GM12878 (cell line): ENCODE measurements around the gene RALGAPA2. TPM values are rescaled to one million over a fixed set of nuclear protein-coding genes. Genes with fewer than 3 reads are reported as not detected.

Experiments
- ATAC-seq: fragments of 200-7000 bp; cut with Tn5 transposase; 3 replicates; pipeline ENCODE4 v1.9.1; 2020; ENCODE audit warnings: mild to moderate bottlenecking, moderate library complexity
- BruUV-seq: library from RNA; stranded (reverse); fragments of 400-500 nt; replicated peaks from 2 replicates; lab custom pipeline; 2021; lab: Mats Ljungman, UMichigan
- CTCF ChIA-PET: fragments of 300-600 bp; sonication (Branson Sonifier 250); formaldehyde crosslinking; extraction: SDS; loops from one replicate; lab custom pipeline; 2021; ENCODE audit warnings: inconsistent platforms; lab: Yijun Ruan, JAX
- POLR2A ChIA-PET: fragments of 350-600 bp; formaldehyde crosslinking; extraction: SDS; loops from one replicate; lab custom pipeline; 2021; ENCODE audit warnings: inconsistent platforms; lab: Charles Lee
- RAD21 ChIA-PET: fragments of 300-600 bp; sonication (Branson Sonifier 250); formaldehyde crosslinking; loops from one replicate; lab custom pipeline; 2023; ENCODE audit warnings: antibody characterized with exemption; ENCODE audit not compliant: unreplicated experiment; lab: Charles Lee
- SMC1A ChIA-PET: fragments of 300-600 bp; sonication (Branson Sonifier 250); formaldehyde crosslinking; loops from one replicate; lab custom pipeline; 2023; ENCODE audit not compliant: unreplicated experiment, uncharacterized antibody; lab: Charles Lee
- DNase-seq: peaks from one replicate; pipeline ENCODE4 v3.0.0-alpha.2; 2011; ENCODE audit warnings: low read depth, low spot score
- FAIRE-seq: peaks from 3 replicates; lab custom pipeline; 2011; peaks lifted over from hg19 to GRCh38; lab: Jason Lieb, UNC
- H2AFZ ChIP-seq: 2 replicates; pipeline ENCODE4 v1.6.0; 2011; ENCODE audit warnings: low read depth, low read length, control low read depth; ENCODE audit not compliant: control insufficient read depth
- H3K27ac ChIP-seq: 2 replicates; pipeline ENCODE4 v1.5.1; 2011; ENCODE audit warnings: control low read depth; ENCODE audit not compliant: control insufficient read depth, insufficient read depth
- H3K27me3 ChIP-seq, 2 experiments: replicated peaks in 1 of 2; 2 replicates each; pipeline versions ENCODE4 v1.6.0 to v1.6.1; 2011; ENCODE audit warnings: low read length in 1 of 2; ENCODE audit not compliant: control insufficient read depth in 2 of 2, insufficient read depth in 2 of 2
- H3K36me3 ChIP-seq, 2 experiments: 2 replicates each; pipeline ENCODE4 v1.5.1; 2011; ENCODE audit warnings: low read length in 1 of 2; ENCODE audit not compliant: control insufficient read depth in 2 of 2, insufficient read depth in 2 of 2
- H3K4me1 ChIP-seq: 2 replicates; pipeline ENCODE4 v1.6.1; 2011; ENCODE audit warnings: mild to moderate bottlenecking, low read length, moderate library complexity, mixed read lengths; ENCODE audit not compliant: control insufficient read depth, insufficient read depth
- H3K4me2 ChIP-seq: 2 replicates; pipeline ENCODE4 v1.6.0; 2011; ENCODE audit warnings: control low read depth; ENCODE audit not compliant: control insufficient read depth, insufficient read depth
- H3K4me3 ChIP-seq: fragments of 200-600 bp; sonication (generic); 2 replicates; pipeline ENCODE4 v1.5.1; 2016
- H3K79me2 ChIP-seq: 2 replicates; pipeline ENCODE4 v1.6.0; 2011; ENCODE audit warnings: low read length; ENCODE audit not compliant: control insufficient read depth, insufficient read depth
- H3K9ac ChIP-seq: 2 replicates; pipeline ENCODE4 v1.8.0; 2011; ENCODE audit warnings: low read length, control low read depth, mixed read lengths; ENCODE audit not compliant: control insufficient read depth, insufficient read depth
- H3K9me3 ChIP-seq: replicated peaks from 3 replicates; pipeline ENCODE4 v1.5.1; 2011; ENCODE audit warnings: mild to moderate bottlenecking, low read length; ENCODE audit not compliant: control insufficient read depth, insufficient read depth
- H4K20me1 ChIP-seq: 2 replicates; pipeline ENCODE4 v1.6.0; 2011; ENCODE audit not compliant: control insufficient read depth, insufficient read depth
- BHLHE40 ChIP-seq, 2 experiments: fragments of 450-650 bp in 1 of 2; IDR thresholded peaks; 2 replicates each; pipeline ENCODE4 v1.6.1; 2011 to 2017; ENCODE audit warnings: low read depth in 2 of 2, borderline replicate concordance in 1 of 2, improper control_type of control experiment in 1 of 2, low read length in 1 of 2, mild to moderate bottlenecking in 1 of 2
- CBFB ChIP-seq: IDR thresholded peaks from 2 replicates; pipeline ENCODE4 v1.6.1; 2016; ENCODE audit warnings: antibody characterized with exemption, low read depth
- CUX1 ChIP-seq: IDR thresholded peaks from 2 replicates; pipeline ENCODE4 v1.6.1; 2012; ENCODE audit warnings: improper control_type of control experiment, low read depth, low read length; ENCODE audit not compliant: insufficient replicate concordance
- EZH2 ChIP-seq: IDR thresholded peaks from 2 replicates; pipeline ENCODE4 v1.6.1; 2012; ENCODE audit warnings: low read depth, mild to moderate bottlenecking, control low read depth, inconsistent platforms, low read length, borderline replicate concordance; ENCODE audit not compliant: control insufficient read depth
- IRF3 ChIP-seq: fragments of 450-650 bp; IDR thresholded peaks from 2 replicates; pipeline ENCODE4 v1.6.1; 2014; ENCODE audit warnings: mild to moderate bottlenecking
- MYC ChIP-seq: IDR thresholded peaks from 2 replicates; pipeline ENCODE4 v1.6.1; 2011; ENCODE audit warnings: mild to moderate bottlenecking, low read length, moderate library complexity, inconsistent platforms; ENCODE audit not compliant: insufficient read depth, insufficient replicate concordance, insufficient read length, severe bottlenecking
- POLR2A ChIP-seq: IDR thresholded peaks from 2 replicates; pipeline ENCODE4 v1.6.1; 2011; ENCODE audit warnings: low read depth, mild to moderate bottlenecking, low read length
- SPI1 ChIP-seq: IDR thresholded peaks from 2 replicates; pipeline ENCODE4 v1.6.1; 2011; ENCODE audit warnings: low read depth, mild to moderate bottlenecking, low read length, moderate library complexity, borderline replicate concordance; ENCODE audit not compliant: insufficient read depth
- TCF12 ChIP-seq: IDR thresholded peaks from 2 replicates; pipeline ENCODE4 v1.6.1; 2011; ENCODE audit warnings: low read depth, mild to moderate bottlenecking, low read length
- USF1 ChIP-seq: IDR thresholded peaks from 2 replicates; pipeline ENCODE4 v1.6.1; 2011; ENCODE audit warnings: borderline replicate concordance, low read depth, mild to moderate bottlenecking, moderate library complexity, mixed read lengths, low read length; ENCODE audit not compliant: insufficient read depth; ENCODE audit errors: extremely low read length
- WGBS: methylation state at CpG from one replicate; pipeline ENCODE4 v1.1.6; 2016; ENCODE audit warnings: low lambda C conversion rate; ENCODE audit not compliant: insufficient replicate concordance, insufficient coverage; ENCODE audit errors: missing lambda C conversion rate; 5-methylcytosine and 5-hydroxymethylcytosine counted together
- in situ Hi-C: fragments of 300-500 bp; cut with MboI; formaldehyde crosslinking; loops from 9 replicates; pipeline ENCODE4 v1.14.3; 2018; ENCODE audit warnings: mixed read lengths
- intact Hi-C: fragments of 100-400 bp; cut with micrococcal nuclease; formaldehyde crosslinking; loops from one replicate; pipeline ENCODE4 v1.14.2; 2022; ENCODE audit not compliant: unreplicated experiment
- polyA plus RNA-seq, 11 experiments: library from polyadenylated mRNA; depleted of rRNA in 4 of 11; unstranded in 6 of 11; stranded (reverse) in 5 of 11; fragments of >200 nt; fragmentation: Nextera tagmentation in 4 of 11; fragmentation: Illumina TruSeq in 1 of 11; extraction: Ambion mirVana in 4 of 11; extraction: Trizol in 1 of 11; gene quantifications; 1 replicate in 1 of 11; 2 replicates in 10 of 11; pipeline versions ENCODE4 v1.2.1 to v1.2.3, GENCODE V29; 2011 to 2016; ENCODE audit warnings: inconsistent platforms in 2 of 11, missing spikeins in 2 of 11, low read depth in 1 of 11
- total RNA-seq, 4 experiments: library from RNA; depleted of rRNA in 3 of 4; stranded (reverse); fragments of >200 nt in 3 of 4; fragmentation: Illumina TruSeq in 1 of 4; extraction: Trizol in 1 of 4; gene quantifications; 2 replicates each; pipeline versions ENCODE4 v1.2.1 to v1.2.3, GENCODE V29; 2013 to 2021

The RALGAPA2 gene
- total and polyA plus RNA-seq, 10 of the 15 experiments (the other 5 are each of a cell fraction or from before 2014, with no cell fraction given): 2.9 to 29.4 (median 19.6) TPM

- Histone ChIP-seq H3K27me3 (no peaks in the 10 kb centered on the region), H2AFZ (no peak overlapping the region), H3K4me1 (no peaks in the 10 kb centered on the region), H4K20me1 (no peaks in the 10 kb centered on the region), H3K4me3 (no peak overlapping the region), H3K79me2 (no peaks in the 10 kb centered on the region), H3K9ac (no peak overlapping the region), H3K4me2 (no peak overlapping the region), H3K36me3 (peaks cover 0 to 7% of the 10 kb centered on the region in 2 experiments; a peak in 2 of 4 replicates), H3K27ac (no peak overlapping the region), H3K9me3 (no peaks in the 10 kb centered on the region)
- SMC1A ChIA-PET: interaction anchor here (1.9 kb wide), 1 partner anchor 24 kb away, joined by 5 read pairs; no protein-coding TSS in a partner anchor
- FAIRE-seq: no peak
- 100% methylated on average over 1 of the region's 1 CpG for WGBS
- POLR2A ChIA-PET: no interaction called here
- in situ Hi-C loops (no loop called here), intact Hi-C loops (no loop called here)
- TF ChIP-seq POLR2A (no peak), MYC (no peak), IRF3 (no peak), EZH2 (no peak), SPI1 (no peak), USF1 (no peak), CUX1 (no peak), BHLHE40 (IDR thresholded peaks at IDR 0.05; ENCODE audit: borderline replicate concordance in 1 of 2, low read depth in 2 of 2, low read length in 1 of 2) (no peak), CBFB (no peak), TCF12 (no peak)
- BruUV-seq: no TSS peak
- RAD21 ChIA-PET: no interaction called here
- ATAC-seq: no peak
- no peak for DNase-seq
- CTCF ChIA-PET: interaction anchor here (3.0 kb wide), 1 partner anchor 9 kb away, joined by 13 read pairs; no protein-coding TSS in a partner anchor
These were observed 127.3 kb downstream of the RALGAPA2 start for GRCh38 chr20:20585146-20585545.
